ENCODE data around the gene GDPD4.

The GDPD4 gene

DNA sequence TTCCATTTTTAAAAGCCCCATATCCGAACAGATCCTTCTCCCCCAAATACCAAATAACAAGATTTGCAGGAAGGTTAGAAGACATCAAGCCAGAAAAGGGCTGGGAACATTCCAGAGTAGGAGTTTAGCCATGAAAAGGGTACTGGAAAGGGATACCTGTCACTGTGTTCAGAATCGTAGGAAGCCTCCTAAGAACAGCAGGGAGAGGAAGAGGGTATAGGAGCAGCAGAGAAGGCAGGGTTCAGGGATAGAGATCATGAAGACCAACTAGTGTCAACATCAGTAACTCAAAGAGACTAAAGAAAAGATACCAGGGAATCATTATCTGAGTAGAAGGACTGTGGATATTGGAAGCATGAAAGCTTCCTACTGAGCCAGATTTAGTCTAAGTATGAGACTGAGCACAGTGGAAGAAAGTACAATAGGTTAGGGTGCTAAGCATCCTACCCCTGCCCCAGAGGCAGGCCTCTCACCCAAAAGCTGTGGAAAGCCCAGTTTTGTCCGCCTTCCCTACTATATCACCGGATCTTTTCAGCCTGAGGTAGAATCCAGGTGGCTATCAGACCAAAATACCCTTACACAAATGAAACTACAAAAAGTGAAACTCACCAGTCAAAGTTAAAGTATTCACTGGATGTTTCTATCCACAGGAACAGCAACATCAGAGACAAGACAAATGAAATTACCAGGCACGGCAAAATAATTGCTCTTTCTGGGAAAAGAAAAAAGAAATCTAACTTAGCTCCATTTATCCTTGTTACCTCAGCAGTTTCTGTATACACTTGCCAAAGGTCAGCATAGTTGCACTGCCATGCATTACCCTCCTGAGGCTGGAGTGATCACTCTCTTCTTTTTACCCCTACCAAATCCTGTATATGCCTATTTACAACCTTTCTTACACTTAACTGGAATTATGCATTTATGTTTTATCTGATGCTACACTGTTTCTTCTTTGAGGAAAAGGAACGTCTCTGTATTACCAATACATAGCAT is 16.7 kb downstream of the GDPD4 start:
- peaks cover 70 to 80% of the 10 kb centered on the region in 2 donors for H3K27me3 Mint-ChIP-seq

GRCh38 chr11:77283101-77283500 is 18.4 kb downstream of the GDPD4 start:
- Mint-ChIP-seq H3K4me1 (ENCODE audit: low read depth in 2 of 2) (no peaks in the 10 kb centered on the region), H3K9me3 (no peaks in the 10 kb centered on the region), H3K4me3 (no peak overlapping the region), H3K27me3 (peaks cover 58 to 80% of the 10 kb centered on the region in 2 donors), H3K36me3 (ENCODE audit: insufficient read depth) (no peaks in the 10 kb centered on the region), H3K27ac (no peak overlapping the region)
- ATAC-seq (replicated peaks) (no peak), DNase-seq (no peak)

More for the DNA sequence above, 16.7 kb downstream of the GDPD4 start:
- Mint-ChIP-seq H3K36me3 (ENCODE audit: insufficient read depth) (no peaks in the 10 kb centered on the region), H3K4me1 (ENCODE audit: low read depth in 2 of 2) (no peaks in the 10 kb centered on the region), H3K4me3 (no peak overlapping the region), H3K27ac (no peak overlapping the region), H3K9me3 (no peaks in the 10 kb centered on the region)
- DNase-seq (no peak), ATAC-seq (replicated peaks) (no peak)

- Mint-ChIP-seq H3K4me1 (ENCODE audit: low read depth in 2 of 2) (no peaks in the 10 kb centered on the region), H3K27me3 (peaks cover 28 to 47% of the 10 kb centered on the region in 2 donors), H3K27ac (no peak overlapping the region), H3K4me3 (no peak overlapping the region), H3K36me3 (ENCODE audit: insufficient read depth) (no peaks in the 10 kb centered on the region), H3K9me3 (no peaks in the 10 kb centered on the region)
- no peak for ATAC-seq (replicated peaks)
- no peak for DNase-seq
Observed at GRCh38 chr11:77278595-77279506, 22.6 kb downstream of the GDPD4 start.

- Mint-ChIP-seq H3K27me3 (peaks cover 17 to 43% of the 10 kb centered on the region in 2 donors), H3K9me3 (no peaks in the 10 kb centered on the region), H3K4me1 (ENCODE audit: low read depth in 2 of 2) (no peaks in the 10 kb centered on the region), H3K36me3 (ENCODE audit: insufficient read depth) (no peaks in the 10 kb centered on the region), H3K4me3 (no peak overlapping the region), H3K27ac (no peak overlapping the region)
- no peak for DNase-seq
- no peak for ATAC-seq (replicated peaks)
Observed at GRCh38 chr11:77276271-77276670, 25.2 kb downstream of the GDPD4 start.

- H3K27ac Mint-ChIP-seq, result no peak overlapping the region
- ATAC-seq (replicated peaks) (no peak), DNase-seq (no peak)
- no peaks in the 10 kb centered on the region for H3K9me3 Mint-ChIP-seq
- peaks cover 19 to 41% of the 10 kb centered on the region in 2 donors for H3K27me3 Mint-ChIP-seq
- H3K4me3 Mint-ChIP-seq, result no peak overlapping the region
- no peaks in the 10 kb centered on the region for H3K36me3 Mint-ChIP-seq (ENCODE audit: insufficient read depth)
- no peaks in the 10 kb centered on the region for H3K4me1 Mint-ChIP-seq (ENCODE audit: low read depth in 2 of 2)
Observed at GRCh38 chr11:77270921-77271320, 30.6 kb downstream of the GDPD4 start.

DNA sequence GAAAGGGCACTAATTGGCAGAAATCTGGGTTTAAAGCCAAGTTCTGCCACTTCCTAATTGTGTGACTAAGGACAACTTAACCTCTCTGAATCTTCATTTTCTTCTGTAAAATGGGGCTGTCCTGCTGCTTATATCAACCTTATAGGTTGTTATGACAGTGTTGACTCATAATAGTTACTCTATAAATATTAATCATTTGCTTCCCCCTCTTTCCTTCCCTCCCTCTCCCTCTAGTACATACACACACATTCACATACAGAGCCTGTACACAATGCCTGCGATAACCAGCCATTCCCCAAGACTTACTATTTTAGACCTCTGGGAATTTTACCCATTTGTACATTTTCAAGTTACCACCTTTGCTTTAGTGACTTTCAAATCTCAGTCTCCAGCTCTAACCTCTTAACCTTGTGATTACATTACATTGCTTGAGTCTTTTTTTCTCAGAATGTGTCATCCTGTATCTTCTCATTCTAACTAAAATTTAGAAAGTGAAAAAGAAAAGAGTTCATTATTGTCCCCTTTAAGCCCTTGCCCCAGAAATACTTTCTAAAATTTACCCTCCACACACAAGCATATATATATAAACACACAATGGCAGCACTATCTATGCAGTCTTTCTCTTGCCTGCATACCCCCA is 31.9 kb downstream of the GDPD4 start:
- Mint-ChIP-seq H3K4me3 (no peak overlapping the region), H3K27me3 (peaks cover 21 to 41% of the 10 kb centered on the region in 2 donors), H3K9me3 (no peaks in the 10 kb centered on the region), H3K27ac (no peak overlapping the region), H3K4me1 (ENCODE audit: low read depth in 2 of 2) (no peaks in the 10 kb centered on the region), H3K36me3 (ENCODE audit: insufficient read depth) (no peaks in the 10 kb centered on the region)
- no peak for ATAC-seq (replicated peaks)
- DNase-seq, result no peak

GRCh38 chr11:77267962-77268361 is 33.5 kb downstream of the GDPD4 start:
- DNase-seq, result no peak
- H3K27me3 Mint-ChIP-seq, result peaks cover 33 to 53% of the 10 kb centered on the region in 2 donors
- no peak overlapping the region for H3K4me3 Mint-ChIP-seq
- H3K36me3 Mint-ChIP-seq (ENCODE audit: insufficient read depth), result no peaks in the 10 kb centered on the region
- H3K4me1 Mint-ChIP-seq (ENCODE audit: low read depth in 2 of 2), result no peaks in the 10 kb centered on the region
- no peak overlapping the region for H3K27ac Mint-ChIP-seq
- H3K9me3 Mint-ChIP-seq, result no peaks in the 10 kb centered on the region
- no peak for ATAC-seq (replicated peaks)

GRCh38 chr11:77266766-77267165 is 34.7 kb downstream of the GDPD4 start:
- no peak overlapping the region for H3K4me3 Mint-ChIP-seq
- H3K27ac Mint-ChIP-seq, result no peak overlapping the region
- H3K4me1 Mint-ChIP-seq (ENCODE audit: low read depth in 2 of 2), result no peaks in the 10 kb centered on the region
- DNase-seq (no peak), ATAC-seq (replicated peaks) (no peak)
- no peaks in the 10 kb centered on the region for H3K36me3 Mint-ChIP-seq (ENCODE audit: insufficient read depth)
- peaks cover 26 to 54% of the 10 kb centered on the region in 2 donors for H3K27me3 Mint-ChIP-seq
- no peaks in the 10 kb centered on the region for H3K9me3 Mint-ChIP-seq

- H3K4me1 Mint-ChIP-seq (ENCODE audit: low read depth in 2 of 2), result no peaks in the 10 kb centered on the region
- H3K4me3 Mint-ChIP-seq, result no peak overlapping the region
- no peak overlapping the region for H3K27ac Mint-ChIP-seq
- H3K27me3 Mint-ChIP-seq, result peaks cover 40 to 46% of the 10 kb centered on the region in 2 donors
- H3K9me3 Mint-ChIP-seq, result no peaks in the 10 kb centered on the region
- ATAC-seq (replicated peaks) (no peak), DNase-seq (no peak)
- H3K36me3 Mint-ChIP-seq (ENCODE audit: insufficient read depth), result no peaks in the 10 kb centered on the region
Observed at GRCh38 chr11:77262803-77263202, 38.7 kb downstream of the GDPD4 start.

GRCh38 chr11:77259641-77260040 is 41.8 kb downstream of the GDPD4 start:
- H3K4me1 Mint-ChIP-seq (ENCODE audit: low read depth in 2 of 2), result no peaks in the 10 kb centered on the region
- no peak for DNase-seq
- no peaks in the 10 kb centered on the region for H3K9me3 Mint-ChIP-seq
- H3K36me3 Mint-ChIP-seq (ENCODE audit: insufficient read depth), result no peaks in the 10 kb centered on the region
- ATAC-seq (replicated peaks), result no peak
- no peak overlapping the region for H3K27ac Mint-ChIP-seq
- no peak overlapping the region for H3K4me3 Mint-ChIP-seq
- peaks cover 49 to 65% of the 10 kb centered on the region in 2 donors for H3K27me3 Mint-ChIP-seq

DNA sequence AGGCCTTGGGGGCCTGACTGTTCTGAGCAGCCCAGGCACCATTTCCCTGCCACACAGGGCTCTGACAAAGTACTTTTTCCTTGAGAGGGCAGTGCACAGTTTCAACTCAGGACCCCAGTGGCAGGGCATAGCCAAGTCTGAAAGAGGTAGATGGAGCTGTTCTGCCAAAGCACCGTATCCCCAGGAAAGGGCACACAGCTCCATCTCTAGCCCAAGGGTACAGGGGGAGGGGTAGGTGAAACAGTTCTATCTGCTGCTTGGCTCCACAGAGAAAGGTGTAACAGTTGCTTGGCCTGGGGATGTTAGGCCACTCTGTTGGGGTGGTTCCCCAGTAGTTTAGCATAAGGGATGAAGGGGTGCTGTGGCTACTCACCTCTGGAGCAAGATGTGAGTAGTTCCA is 47.8 kb downstream of the GDPD4 start:
- Mint-ChIP-seq H3K36me3 (ENCODE audit: insufficient read depth) (no peaks in the 10 kb centered on the region), H3K27ac (no peak overlapping the region), H3K4me3 (no peak overlapping the region), H3K4me1 (ENCODE audit: low read depth in 2 of 2) (no peaks in the 10 kb centered on the region), H3K27me3 (peaks cover 21 to 51% of the 10 kb centered on the region in 2 donors), H3K9me3 (peaks cover 0 to 8% of the 10 kb centered on the region in 2 donors)
- DNase-seq, result no peak
- no peak for ATAC-seq (replicated peaks)

DNA sequence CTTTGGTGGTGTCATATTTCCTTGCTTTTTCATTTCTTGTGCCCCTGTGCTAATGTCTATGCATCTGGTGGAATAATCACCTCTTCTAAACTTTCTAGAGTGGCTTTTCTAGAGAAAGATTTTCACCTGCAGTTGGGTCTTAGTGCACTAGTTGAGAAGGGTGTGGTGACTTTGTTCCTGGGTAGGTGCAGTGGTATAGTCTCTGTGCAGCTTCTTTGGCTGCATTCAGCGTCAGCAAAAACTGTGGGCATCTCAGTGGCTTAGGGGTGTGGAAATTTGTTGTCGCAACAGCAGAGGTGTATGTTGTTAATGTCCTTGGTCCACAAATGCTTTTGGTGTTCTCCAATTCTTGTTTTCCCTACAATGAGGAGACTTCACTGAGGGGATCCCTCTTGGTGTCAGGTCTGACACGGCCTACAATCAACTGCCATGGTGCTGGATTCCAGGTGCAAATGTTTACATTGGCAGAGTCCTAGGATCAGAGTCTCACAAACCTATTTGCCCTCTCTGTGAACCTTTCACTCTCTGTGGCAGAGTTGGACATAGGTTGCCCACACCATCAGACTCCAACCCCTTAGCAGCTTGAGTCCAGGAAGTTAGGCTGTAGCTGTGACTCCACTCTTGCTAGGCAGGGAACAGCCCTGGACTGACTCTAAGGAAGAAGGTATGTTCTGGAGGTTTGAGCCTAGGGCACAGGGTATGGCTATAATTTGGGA is 48.8 kb downstream of the GDPD4 start:
- no peak for ATAC-seq (replicated peaks)
- no peak for DNase-seq
- no peak overlapping the region for H3K27ac Mint-ChIP-seq
- peaks cover 0 to 8% of the 10 kb centered on the region in 2 donors for H3K9me3 Mint-ChIP-seq
- no peaks in the 10 kb centered on the region for H3K4me1 Mint-ChIP-seq (ENCODE audit: low read depth in 2 of 2)
- no peak overlapping the region for H3K4me3 Mint-ChIP-seq
- peaks cover 12 to 42% of the 10 kb centered on the region in 2 donors for H3K27me3 Mint-ChIP-seq
- H3K36me3 Mint-ChIP-seq (ENCODE audit: insufficient read depth), result no peaks in the 10 kb centered on the region
